Measurements from ENCODE around the gene NOC2L. TPM values are rescaled to one million over a fixed set of nuclear protein-coding genes. Genes with fewer than 3 reads are reported as not detected.

The NOC2L gene
- total RNA-seq, 2 experiments from 2014 or later = 180 to 192 TPM

DNA sequence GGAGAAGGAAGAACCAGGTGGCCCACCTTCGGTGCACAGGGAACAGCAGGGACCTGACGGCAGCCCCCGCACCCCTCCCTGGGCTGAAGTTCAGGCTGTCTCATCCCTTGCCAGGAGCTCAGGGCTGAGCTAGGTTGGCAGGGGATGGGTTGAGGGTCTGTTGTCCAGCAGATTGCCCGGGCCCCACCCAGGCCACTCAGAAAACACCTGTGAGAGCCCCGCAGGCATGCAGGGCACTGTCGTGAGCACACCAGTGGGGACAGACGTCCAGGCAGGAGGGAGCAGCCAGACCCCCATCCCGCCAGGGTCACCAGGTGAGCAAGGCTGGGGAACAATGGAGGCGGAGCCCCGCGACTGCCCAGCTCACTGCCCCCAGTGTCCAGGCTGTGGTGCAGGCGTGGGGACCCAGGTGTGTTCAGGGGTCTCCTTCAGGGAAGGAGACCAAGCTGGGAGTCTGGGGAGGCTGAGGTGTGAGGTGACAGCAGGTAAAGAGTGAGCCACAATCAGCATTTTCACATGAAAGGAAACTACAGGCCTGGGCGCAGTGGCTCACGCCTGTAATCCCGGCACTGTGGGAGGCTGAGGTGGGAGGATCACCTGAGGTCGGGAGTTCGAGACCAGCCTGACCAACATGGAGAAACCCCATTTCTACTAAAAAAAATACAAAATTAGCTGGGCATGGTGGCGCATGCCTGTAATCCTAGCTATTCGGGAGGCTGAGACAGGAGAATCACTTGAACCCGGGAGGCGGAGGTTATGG, 44.7 kb downstream of the NOC2L start:
- ChIA-PET CTCF (interaction anchor here (1.7 to 1.8 kb wide), 2 partner anchors 10 to 26 kb away, joined by 7 to 8 read pairs; no protein-coding TSS in a partner anchor), POLR2A (no interaction called here)

DNA sequence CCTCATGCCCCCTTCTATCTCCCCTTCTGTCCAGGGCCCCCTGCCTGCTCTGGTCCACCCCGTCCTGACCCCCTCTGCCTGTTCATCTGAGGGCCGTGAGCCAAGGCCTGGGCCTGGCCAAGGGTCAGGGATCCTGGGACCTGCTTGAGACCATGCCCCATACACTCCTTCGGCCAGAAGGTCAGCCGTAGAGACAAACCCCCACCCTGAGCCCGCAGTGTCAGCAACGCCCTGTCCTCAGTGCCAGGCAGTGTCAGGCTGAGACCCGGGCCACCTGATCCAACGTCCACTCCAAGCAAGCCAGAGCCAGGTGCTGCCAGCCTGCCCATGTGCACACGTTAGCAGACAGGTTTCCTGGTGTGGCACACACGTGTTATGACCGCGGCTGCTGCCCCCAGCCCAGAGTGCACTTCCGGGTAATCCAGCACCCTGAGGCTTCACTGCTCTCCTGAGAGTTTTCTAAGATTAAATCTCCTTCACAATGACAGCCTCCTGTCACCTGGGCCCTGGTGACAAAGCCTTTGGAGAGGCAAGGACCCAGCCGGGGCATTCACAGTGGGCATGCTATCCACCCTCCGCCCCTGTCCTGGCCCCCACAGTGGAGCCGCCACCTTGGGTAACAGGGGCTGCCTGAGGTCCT, 45.4 kb downstream of the NOC2L start:
- POLR2A ChIA-PET = no interaction called here
- CTCF ChIA-PET = interaction anchor here (1.7 kb wide), 1 partner anchor 27 kb away, joined by 7 read pairs; no protein-coding TSS in a partner anchor

GRCh38 chr1:912740-913301, 46.2 kb downstream of the NOC2L start:
- ChIA-PET POLR2A (no interaction called here), CTCF (no interaction called here)

GRCh38 chr1:911875-912739, 46.9 kb downstream of the NOC2L start:
- ChIA-PET CTCF (interaction anchor here (0.7 kb wide), 1 partner anchor 32 kb away, joined by 3 read pairs; no protein-coding TSS in a partner anchor), POLR2A (no interaction called here)

- ChIA-PET CTCF (no interaction called here), POLR2A (no interaction called here)
Measured at GRCh38 chr1:910881-911721, 48.0 kb downstream of the NOC2L start.

DNA sequence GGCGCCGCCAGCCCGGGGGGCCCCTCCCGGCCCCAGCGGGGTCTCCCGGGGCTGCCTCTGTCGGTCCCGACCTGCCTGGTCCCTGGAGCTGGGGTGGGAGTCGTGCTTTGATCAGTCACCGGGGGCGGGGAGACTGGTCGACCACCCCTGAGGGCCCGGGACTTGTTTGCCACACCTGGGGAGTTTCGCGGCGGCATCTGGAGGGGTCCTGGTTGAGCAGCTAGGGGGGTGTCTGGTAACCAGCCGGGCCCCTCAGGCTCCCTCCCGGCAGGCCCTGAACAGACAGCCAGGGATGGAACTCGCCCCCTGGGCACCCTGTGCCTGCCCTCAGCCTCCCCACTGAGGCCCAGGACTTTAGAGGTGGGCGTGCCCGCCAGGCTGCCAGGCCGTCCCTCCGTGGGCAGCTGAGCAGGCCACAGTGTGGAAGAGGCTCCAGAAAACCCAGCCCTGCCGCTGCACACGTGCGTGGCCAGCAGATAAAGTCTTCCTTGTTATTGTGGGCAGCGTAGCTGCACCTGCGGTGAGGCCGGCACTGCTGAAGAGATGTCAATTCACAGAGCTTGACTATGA, 48.7 kb downstream of the NOC2L start:
- CTCF ChIA-PET = no interaction called here
- POLR2A ChIA-PET = no interaction called here

DNA sequence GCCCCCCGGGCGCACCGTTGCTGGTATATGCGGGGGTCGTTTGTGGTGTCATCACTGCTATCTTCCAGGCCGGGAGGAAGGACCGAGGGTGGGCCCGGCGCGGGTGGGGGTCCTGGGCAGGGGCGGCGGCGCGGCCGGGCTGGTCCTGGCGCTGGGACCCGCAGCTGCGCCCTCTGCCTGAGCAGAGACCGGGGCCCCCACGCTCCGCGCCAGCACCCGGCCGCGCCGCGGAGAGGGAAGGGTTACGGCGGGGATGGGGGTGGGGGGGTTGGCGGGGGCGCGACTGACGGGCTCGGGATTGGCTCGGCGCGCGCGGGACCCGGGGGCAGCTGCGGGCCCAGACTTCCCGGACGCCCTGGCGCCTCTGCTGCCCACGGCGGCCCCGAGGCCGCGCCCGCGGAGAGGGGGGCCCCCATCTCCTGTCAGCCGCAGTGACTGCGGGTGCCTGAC, 49.2 kb downstream of the NOC2L start:
- CTCF ChIA-PET = no interaction called here
- POLR2A ChIA-PET = no interaction called here

- ChIA-PET CTCF (no interaction called here), POLR2A (no interaction called here)
Measured at GRCh38 chr1:908661-909060, 50.4 kb downstream of the NOC2L start.

GRCh38 chr1:907611-908451, 51.2 kb downstream of the NOC2L start:
- ChIA-PET CTCF (interaction anchor here (0.8 kb wide), 1 partner anchor 59 kb away, joined by 3 read pairs; no protein-coding TSS in a partner anchor), POLR2A (no interaction called here)

- POLR2A ChIA-PET = no interaction called here
- CTCF ChIA-PET = interaction anchor here (1.0 to 2.6 kb wide), 4 partner anchors 31 to 91 kb away, joined by 4 to 13 read pairs (median 5); no protein-coding TSS in a partner anchor
Measured at GRCh38 chr1:906600-907420, 52.2 kb downstream of the NOC2L start.

DNA sequence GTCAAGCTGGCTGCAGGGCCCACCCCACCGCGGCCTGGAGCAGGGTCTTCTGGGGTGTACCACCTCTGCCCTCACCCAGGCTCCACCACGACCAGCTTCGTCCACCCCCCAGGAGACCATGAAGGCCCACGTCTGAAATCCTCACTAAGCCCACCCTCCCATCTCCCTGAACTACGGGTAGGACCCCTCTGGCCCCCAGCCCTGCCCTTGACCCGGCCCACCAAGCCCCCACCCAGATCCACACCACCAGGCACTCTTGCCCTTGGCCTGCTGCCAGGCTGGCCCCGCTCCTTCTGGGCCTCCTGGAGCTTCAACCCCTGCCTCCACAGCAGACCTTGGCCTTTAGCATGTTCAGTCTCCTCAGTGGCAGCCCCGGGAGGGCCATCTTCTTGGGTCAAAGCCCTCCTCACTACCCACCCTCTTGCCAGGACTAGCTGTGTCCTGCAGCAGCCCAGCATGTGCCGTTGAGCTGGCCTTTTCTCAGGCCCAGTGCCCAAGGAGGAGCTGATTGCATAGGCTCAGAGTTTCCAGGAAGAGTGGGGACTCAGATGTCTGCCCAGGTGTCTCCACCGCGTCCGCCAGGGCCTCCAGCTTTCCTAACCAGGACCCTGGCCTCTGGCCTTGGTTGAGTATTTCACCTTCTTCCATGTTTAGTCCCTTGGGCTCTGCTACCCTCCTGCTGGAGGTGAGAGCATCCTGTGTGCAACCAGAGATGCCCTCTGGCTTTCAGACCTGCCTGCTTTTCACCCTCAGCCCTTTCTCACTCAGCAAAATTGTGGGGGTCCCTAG, 53.1 kb downstream of the NOC2L start:
- ChIA-PET CTCF (interaction anchor here (1.0 to 2.6 kb wide), 7 partner anchors 9 to 91 kb away, joined by 3 to 13 read pairs (median 5); no protein-coding TSS in a partner anchor), POLR2A (interaction anchor here (0.8 kb wide), 1 partner anchor 36 kb away, joined by 4 read pairs; no protein-coding TSS in a partner anchor)

GRCh38 chr1:905071-905749, 53.8 kb downstream of the NOC2L start:
- CTCF ChIA-PET = interaction anchor here (0.7 to 2.6 kb wide), 12 partner anchors 9 to 92 kb away, joined by 3 to 13 read pairs (median 4); no protein-coding TSS in a partner anchor
- POLR2A ChIA-PET = interaction anchor here (0.8 kb wide), 1 partner anchor 37 kb away, joined by 4 read pairs; no protein-coding TSS in a partner anchor

DNA sequence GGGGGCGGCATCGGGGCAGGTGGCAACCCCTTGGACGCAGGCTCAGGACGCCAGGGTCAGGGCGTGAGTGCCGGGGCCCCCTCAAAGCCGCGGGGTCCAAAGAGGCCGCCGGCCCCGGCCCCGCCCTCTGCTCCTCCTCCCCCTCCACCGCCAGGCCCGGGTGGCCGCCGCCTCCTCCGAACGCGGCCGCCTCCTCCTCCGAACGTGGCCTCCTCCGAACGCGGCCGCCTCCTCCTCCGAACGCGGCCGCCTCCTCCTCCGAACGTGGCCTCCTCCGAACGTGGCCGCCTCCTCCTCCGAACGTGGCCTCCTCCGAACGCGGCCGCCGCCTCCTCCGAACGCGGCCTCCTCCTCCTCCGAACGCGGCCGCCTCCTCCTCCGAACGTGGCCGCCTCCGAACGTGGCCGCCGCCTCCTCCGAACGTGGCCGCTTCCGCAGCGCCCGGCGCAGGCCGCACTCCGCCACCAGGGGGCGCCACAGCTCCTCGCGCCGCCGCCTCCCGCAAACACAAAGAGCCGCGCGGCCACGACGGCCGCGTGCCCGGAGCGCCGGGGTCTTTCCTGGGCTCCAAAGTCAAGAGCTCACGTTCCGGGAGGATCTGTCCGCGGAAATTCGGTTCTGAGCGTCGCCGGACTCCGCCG, 54.6 kb downstream of the NOC2L start:
- ChIA-PET CTCF (interaction anchor here (0.7 to 2.6 kb wide), 11 partner anchors 8 to 93 kb away, joined by 3 to 13 read pairs (median 4); no protein-coding TSS in a partner anchor), POLR2A (no interaction called here)

GRCh38 chr1:903721-904271, 55.3 kb downstream of the NOC2L start:
- POLR2A ChIA-PET = no interaction called here
- CTCF ChIA-PET = interaction anchor here (1.2 to 2.4 kb wide), 3 partner anchors 11 to 115 kb away, joined by 3 to 8 read pairs (median 5); no protein-coding TSS in a partner anchor
